SH-SY5Y (cell line): ENCODE measurements around the gene DENND10.

Source experiments
- GATA2 ChIP-seq: IDR thresholded peaks from 2 replicates; pipeline ENCODE4 v1.6.1; 2011; ENCODE audit warnings: mild to moderate bottlenecking, low read depth, low read length
- GATA3 ChIP-seq: IDR thresholded peaks from 2 replicates; pipeline ENCODE4 v1.6.1; 2011; ENCODE audit warnings: low read depth, mild to moderate bottlenecking, low read length, moderate library complexity

DNA sequence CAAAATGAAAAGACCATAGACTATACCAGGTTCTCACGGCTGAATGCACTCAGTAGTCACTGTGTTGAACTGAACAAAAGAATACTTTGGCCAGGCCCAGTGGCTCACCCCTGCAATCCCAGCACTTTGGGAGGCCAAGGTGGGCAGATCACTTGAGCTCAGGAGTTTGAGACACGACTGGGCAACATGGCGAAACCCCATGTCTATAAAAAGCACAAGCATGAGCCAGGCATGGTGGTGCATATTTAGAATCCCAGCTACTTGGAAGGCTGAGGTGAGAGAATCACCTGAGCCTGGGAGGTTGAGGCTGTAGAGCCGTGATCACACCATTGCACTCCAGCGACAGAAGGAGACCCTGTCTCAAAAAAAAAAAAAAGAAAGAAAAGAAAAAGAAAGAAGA, 49.1 kb downstream of the DENND10 start:
- TF ChIP-seq GATA3 = no peak
- no peak for TF ChIP-seq GATA2
